Endodermal cell (in vitro differentiated cells): ENCODE measurements around the gene ANKRD62. TPM values are rescaled to one million over a fixed set of nuclear protein-coding genes. Genes with fewer than 3 reads are reported as not detected.

Source experiments
- DNase-seq: peaks from one replicate; pipeline ENCODE4 v3.0.0-alpha.2; 2017
- H3K27ac ChIP-seq: 2 replicates; pipeline ENCODE4 v1.5.1; 2013; ENCODE audit warnings: mild to moderate bottlenecking, low read depth, low read length, moderate library complexity
- H3K27me3 ChIP-seq: 2 replicates; pipeline ENCODE4 v1.6.1; 2013; ENCODE audit warnings: mild to moderate bottlenecking, low read length, moderate library complexity; ENCODE audit not compliant: insufficient read depth, control insufficient read depth, poor library complexity, severe bottlenecking
- H3K36me3 ChIP-seq: 2 replicates; pipeline ENCODE4 v1.7.0; 2013; ENCODE audit warnings: mild to moderate bottlenecking, low read length, moderate library complexity; ENCODE audit not compliant: control insufficient read depth, insufficient read depth
- H3K4me1 ChIP-seq: one replicate; pipeline ENCODE4 v1.7.0; 2013; ENCODE audit warnings: low read length; ENCODE audit not compliant: control insufficient read depth, insufficient read depth
- H3K4me3 ChIP-seq: 2 replicates; pipeline ENCODE4 v1.5.1; 2013; ENCODE audit warnings: mild to moderate bottlenecking, low read length, moderate library complexity
- H3K9ac ChIP-seq: 2 replicates; pipeline ENCODE4 v1.6.1; 2013; ENCODE audit warnings: mild to moderate bottlenecking, low read length, moderate library complexity; ENCODE audit not compliant: poor library complexity, severe bottlenecking; ENCODE audit errors: extremely low read depth
- H3K9me3 ChIP-seq: 2 replicates; pipeline ENCODE4 v1.6.1; 2013; ENCODE audit warnings: mild to moderate bottlenecking, low read length, moderate library complexity; ENCODE audit not compliant: control insufficient read depth
- H3K27ac Mint-ChIP-seq: 2 replicates; pipeline ENCODE4 v1.8.0; 2020; ENCODE audit warnings: mixed read lengths
- H3K27me3 Mint-ChIP-seq: 2 replicates; pipeline ENCODE4 v1.8.0; 2021; ENCODE audit warnings: mild to moderate bottlenecking, mixed read lengths; ENCODE audit not compliant: insufficient read depth
- H3K36me3 Mint-ChIP-seq: 2 replicates; pipeline ENCODE4 v1.8.0; 2020; ENCODE audit warnings: low read depth, mixed read lengths
- H3K4me1 Mint-ChIP-seq: 2 replicates; pipeline ENCODE4 v1.8.0; 2020; ENCODE audit warnings: mixed read lengths
- H3K4me3 Mint-ChIP-seq: 2 replicates; pipeline ENCODE4 v1.8.0; 2020; ENCODE audit warnings: mild to moderate bottlenecking, moderate library complexity, mixed read lengths
- H3K9me3 Mint-ChIP-seq: 2 replicates; pipeline ENCODE4 v1.8.0; 2020; ENCODE audit warnings: mild to moderate bottlenecking, mixed read lengths
- WGBS, 2 experiments: methylation state at CpG; one replicate each; pipeline versions ENCODE4 v1.1.5 to v1.1.7; 2013; ENCODE audit warnings: missing lambda C conversion rate in 2 of 2, mixed read lengths in 1 of 2; ENCODE audit not compliant: insufficient coverage in 1 of 2, insufficient read length in 1 of 2; 5-methylcytosine and 5-hydroxymethylcytosine counted together
- total RNA-seq, 2 donors: library from RNA; stranded (reverse); fragmentation: NEBNext Ultra II Directional in 1 of 2; extraction: Animal tissue kit (Norgen Biotek cat#: 25700) in 1 of 2; gene quantifications; 2 replicates in 1 of 2; 3 replicates in 1 of 2; pipeline ENCODE4 v1.2.1, GENCODE V29; 2021
- TF ChIP-seq, protein P1 (sequence below): fragments of 200-600 bp; sonication (generic); conservative IDR thresholded peaks from 2 replicates; pipeline ENCODE4 v1.5.0; 2021; ENCODE audit warnings: antibody characterized with exemption, mild to moderate bottlenecking

Gene ANKRD62
- total RNA-seq, 2 donors from 2014 or later = not detected

DNA sequence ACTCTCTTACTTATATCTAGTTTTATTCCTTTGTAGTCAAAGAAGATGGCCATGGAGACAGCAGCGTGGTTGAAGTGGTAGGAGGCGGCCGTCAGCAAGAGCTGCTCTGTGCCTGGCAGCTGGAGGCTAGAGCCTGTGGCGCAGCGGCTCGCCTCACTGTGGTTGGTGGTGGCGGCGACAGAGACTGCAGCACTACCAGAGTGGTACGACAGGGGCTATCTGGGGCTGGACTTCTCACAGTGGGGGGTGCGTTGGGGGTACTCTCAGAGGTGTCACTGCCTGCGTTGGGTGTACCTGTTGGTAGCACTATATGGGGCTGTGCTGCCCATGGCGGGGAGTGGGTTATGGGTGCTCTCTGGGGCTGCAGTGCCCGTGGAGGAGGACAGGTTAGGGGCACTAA is 8.5 kb upstream of the ANKRD62 start:
- no peak overlapping the region for H3K9ac ChIP-seq
- TF ChIP-seq, protein P1, sequence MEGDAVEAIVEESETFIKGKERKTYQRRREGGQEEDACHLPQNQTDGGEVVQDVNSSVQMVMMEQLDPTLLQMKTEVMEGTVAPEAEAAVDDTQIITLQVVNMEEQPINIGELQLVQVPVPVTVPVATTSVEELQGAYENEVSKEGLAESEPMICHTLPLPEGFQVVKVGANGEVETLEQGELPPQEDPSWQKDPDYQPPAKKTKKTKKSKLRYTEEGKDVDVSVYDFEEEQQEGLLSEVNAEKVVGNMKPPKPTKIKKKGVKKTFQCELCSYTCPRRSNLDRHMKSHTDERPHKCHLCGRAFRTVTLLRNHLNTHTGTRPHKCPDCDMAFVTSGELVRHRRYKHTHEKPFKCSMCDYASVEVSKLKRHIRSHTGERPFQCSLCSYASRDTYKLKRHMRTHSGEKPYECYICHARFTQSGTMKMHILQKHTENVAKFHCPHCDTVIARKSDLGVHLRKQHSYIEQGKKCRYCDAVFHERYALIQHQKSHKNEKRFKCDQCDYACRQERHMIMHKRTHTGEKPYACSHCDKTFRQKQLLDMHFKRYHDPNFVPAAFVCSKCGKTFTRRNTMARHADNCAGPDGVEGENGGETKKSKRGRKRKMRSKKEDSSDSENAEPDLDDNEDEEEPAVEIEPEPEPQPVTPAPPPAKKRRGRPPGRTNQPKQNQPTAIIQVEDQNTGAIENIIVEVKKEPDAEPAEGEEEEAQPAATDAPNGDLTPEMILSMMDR = no peak
- 91 to 96% methylated on average over 11 to 13 of the region's 13 CpGs for WGBS, 2 experiments
- H3K36me3 ChIP-seq = no peaks in the 10 kb centered on the region
- peaks cover 6% of the 10 kb centered on the region for H3K9me3 Mint-ChIP-seq
- no peaks in the 10 kb centered on the region for H3K4me1 Mint-ChIP-seq
- H3K36me3 Mint-ChIP-seq = no peaks in the 10 kb centered on the region
- H3K9me3 ChIP-seq = no peaks in the 10 kb centered on the region
- H3K27me3 ChIP-seq = no peaks in the 10 kb centered on the region
- H3K27ac Mint-ChIP-seq = no peak overlapping the region
- peaks cover 4% of the 10 kb centered on the region for H3K27me3 Mint-ChIP-seq
- DNase-seq = peak; percentile 54
- no peaks in the 10 kb centered on the region for H3K4me1 ChIP-seq
- H3K27ac ChIP-seq = no peak overlapping the region
- H3K4me3 Mint-ChIP-seq = no peak overlapping the region
- H3K4me3 ChIP-seq = no peak overlapping the region

DNA sequence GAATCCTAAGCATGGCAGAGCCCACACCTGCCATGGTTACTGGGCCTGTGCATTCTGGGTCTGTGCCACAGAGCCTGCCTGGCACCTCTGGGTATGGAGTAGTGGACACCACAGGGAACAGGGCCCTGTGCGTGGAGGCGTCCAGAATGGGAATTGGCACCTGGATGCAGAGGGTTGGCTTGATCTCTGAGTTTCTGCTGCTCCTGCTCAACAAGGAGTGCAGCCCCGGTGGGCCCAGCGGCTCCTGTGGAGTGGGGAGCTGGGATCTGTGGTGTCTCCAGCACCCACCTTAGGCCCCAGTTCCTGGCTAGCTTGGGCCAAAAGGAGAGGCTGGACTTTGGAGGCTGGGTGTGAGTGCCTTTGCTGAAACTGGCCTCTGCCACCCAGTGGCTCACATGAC is 7.9 kb upstream of the ANKRD62 start:
- Histone ChIP-seq H3K27me3 (no peaks in the 10 kb centered on the region), H3K36me3 (no peaks in the 10 kb centered on the region), H3K4me3 (no peak overlapping the region), H3K4me1 (no peaks in the 10 kb centered on the region), H3K9ac (no peak overlapping the region), H3K9me3 (no peaks in the 10 kb centered on the region), H3K27ac (no peak overlapping the region)
- Mint-ChIP-seq H3K27me3 (peaks cover 4% of the 10 kb centered on the region), H3K27ac (no peak overlapping the region), H3K4me3 (no peak overlapping the region), H3K36me3 (no peaks in the 10 kb centered on the region), H3K4me1 (no peaks in the 10 kb centered on the region), H3K9me3 (peaks cover 6% of the 10 kb centered on the region)
- TF ChIP-seq, protein P1 = no peak
- 92 to 97% methylated on average over 2 to 4 of the region's 4 CpGs for WGBS, 2 experiments
- DNase-seq = no peak

DNA sequence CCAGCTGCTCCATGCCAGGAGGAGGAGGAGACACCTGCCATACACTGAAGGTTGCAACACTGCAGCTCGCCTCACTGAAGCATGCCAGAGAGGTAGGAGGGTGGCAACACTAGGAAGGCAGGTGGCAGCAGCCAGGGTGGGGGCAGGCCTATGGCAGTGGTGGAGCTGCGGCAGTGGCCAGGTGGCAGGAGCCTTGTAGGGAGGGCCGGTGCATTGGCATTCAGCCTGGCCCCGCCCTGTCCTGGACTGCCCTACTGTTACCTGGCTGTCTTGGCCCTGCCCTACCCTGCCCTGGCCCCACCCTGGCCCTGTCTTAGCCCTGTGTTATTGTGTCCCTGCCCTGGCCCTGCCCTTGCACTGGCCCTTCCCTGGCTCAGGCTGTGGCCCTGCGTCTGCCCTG is 7.4 kb upstream of the ANKRD62 start:
- Histone ChIP-seq H3K27me3 (no peaks in the 10 kb centered on the region), H3K36me3 (no peaks in the 10 kb centered on the region), H3K9me3 (no peaks in the 10 kb centered on the region), H3K4me3 (no peak overlapping the region), H3K9ac (no peak overlapping the region), H3K4me1 (no peaks in the 10 kb centered on the region), H3K27ac (no peak overlapping the region)
- Mint-ChIP-seq H3K9me3 (peaks cover 6% of the 10 kb centered on the region), H3K27ac (no peak overlapping the region), H3K4me3 (no peak overlapping the region), H3K4me1 (no peaks in the 10 kb centered on the region), H3K27me3 (peaks cover 4% of the 10 kb centered on the region), H3K36me3 (no peaks in the 10 kb centered on the region)
- no peak for DNase-seq
- TF ChIP-seq, protein P1 = no peak
- WGBS, 2 experiments = 84 to 92% methylated on average over 5 of the region's 5 CpGs
